SK-N-SH (cell line): ENCODE measurements around the gene WIZ.

ENCODE experiments used
- CHD2 ChIP-seq: fragments of 150-350 bp; IDR thresholded peaks from 2 replicates; pipeline ENCODE4 v1.6.1; 2018; ENCODE audit warnings: low read length; ENCODE audit not compliant: partially characterized antibody
- ELF1 ChIP-seq: IDR thresholded peaks from 2 replicates; pipeline ENCODE4 v1.4.0; 2012
- EP300 ChIP-seq, 2 experiments: IDR thresholded peaks; 2 replicates each; pipeline versions ENCODE4 v1.4.0 to v1.6.1; 2012; ENCODE audit warnings: borderline replicate concordance in 1 of 2, low read depth in 1 of 2, low read length in 1 of 2
- EZH2phosphoT487 ChIP-seq: fragments of 200-600 bp; sonication (generic); IDR thresholded peaks from 2 replicates; pipeline ENCODE4 v1.6.1; 2017; ENCODE audit warnings: low read depth, mixed run types, mild to moderate bottlenecking, antibody characterized with exemption, moderate library complexity, borderline replicate concordance
- GABPA ChIP-seq: IDR thresholded peaks from 2 replicates; pipeline ENCODE4 v1.4.0; 2012; ENCODE audit warnings: low read depth, mild to moderate bottlenecking
- MXI1 ChIP-seq: IDR thresholded peaks from 2 replicates; pipeline ENCODE4 v1.6.1; 2012; ENCODE audit warnings: mild to moderate bottlenecking, low read depth, low read length, improper control_type of control experiment
- RXRA ChIP-seq: IDR thresholded peaks from 2 replicates; pipeline ENCODE4 v1.4.0; 2012; ENCODE audit warnings: low read depth, mild to moderate bottlenecking, borderline replicate concordance
- TAF1 ChIP-seq: IDR thresholded peaks from 2 replicates; pipeline ENCODE4 v1.6.1; 2012; ENCODE audit warnings: low read depth, mild to moderate bottlenecking, low read length, moderate library complexity, borderline replicate concordance
- TEAD4 ChIP-seq: IDR thresholded peaks from 2 replicates; pipeline ENCODE4 v1.4.0; 2012; ENCODE audit warnings: mild to moderate bottlenecking, borderline replicate concordance; ENCODE audit not compliant: insufficient read depth
- YY1 ChIP-seq: IDR thresholded peaks from 2 replicates; pipeline ENCODE4 v1.4.0; 2012; ENCODE audit warnings: low read depth, mild to moderate bottlenecking
- TF ChIP-seq, protein P1 (sequence below): fragments of 200-600 bp; sonication (generic); IDR thresholded peaks from 2 replicates; pipeline ENCODE4 v1.6.1; 2017; ENCODE audit warnings: antibody characterized with exemption, mild to moderate bottlenecking, moderate library complexity
- TF ChIP-seq, protein P2 (sequence below): IDR thresholded peaks from 2 replicates; pipeline ENCODE4 v1.4.0; 2012; ENCODE audit warnings: low read depth
- TF ChIP-seq, protein P3 (sequence below): IDR thresholded peaks from 2 replicates; pipeline ENCODE4 v1.6.1; 2012; ENCODE audit warnings: mild to moderate bottlenecking, low read depth, low read length, moderate library complexity
- TF ChIP-seq, protein P4 (sequence below): fragments of 150-350 bp; IDR thresholded peaks from 2 replicates; pipeline ENCODE4 v1.6.1; 2017; ENCODE audit warnings: antibody characterized with exemption, low read length, low read depth, borderline replicate concordance

DNA sequence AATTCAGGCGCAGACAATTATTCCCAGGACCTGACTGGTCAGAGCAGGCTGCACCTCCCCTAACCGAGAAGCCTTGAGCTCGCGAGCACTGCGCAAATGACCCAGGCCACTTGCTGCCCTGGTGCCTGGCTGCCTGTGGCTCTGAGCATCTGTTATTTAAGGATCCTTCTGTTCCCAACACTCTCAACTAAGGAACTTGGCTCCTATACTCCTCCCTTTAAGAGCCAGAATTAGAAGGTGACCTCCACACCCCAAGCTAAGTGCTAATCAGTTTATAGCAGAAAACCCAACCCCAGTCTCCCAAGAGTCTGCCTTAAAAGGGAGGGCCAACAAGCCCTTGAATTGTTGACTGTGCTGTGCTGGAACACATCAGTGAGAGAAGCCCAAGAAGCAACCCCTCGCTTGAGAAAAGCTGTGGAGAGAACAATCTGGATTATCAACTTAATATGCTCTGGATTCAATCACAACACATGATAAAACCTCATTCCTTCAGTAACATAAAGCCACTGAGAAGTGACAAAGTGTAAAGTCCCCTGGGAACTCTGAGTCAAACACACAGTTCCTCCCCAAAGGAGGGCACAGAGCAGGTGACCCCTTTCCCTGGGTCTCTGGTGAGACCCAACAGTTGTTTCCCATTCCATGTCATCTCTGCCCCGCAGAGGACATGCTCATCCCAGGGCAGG lies 45.5 kb downstream of the WIZ start:
- TF ChIP-seq GABPA (no peak), TEAD4 (no peak), MXI1 (no peak), YY1 (no peak), TAF1 (no peak), RXRA (no peak), EZH2phosphoT487 (no peak), ELF1 (no peak), CHD2 (no peak), EP300 (IDR thresholded peaks at IDR 0.05; ENCODE audit: borderline replicate concordance in 1 of 2, low read depth in 1 of 2, low read length in 1 of 2) (no peak)
- TF ChIP-seq, protein P1, sequence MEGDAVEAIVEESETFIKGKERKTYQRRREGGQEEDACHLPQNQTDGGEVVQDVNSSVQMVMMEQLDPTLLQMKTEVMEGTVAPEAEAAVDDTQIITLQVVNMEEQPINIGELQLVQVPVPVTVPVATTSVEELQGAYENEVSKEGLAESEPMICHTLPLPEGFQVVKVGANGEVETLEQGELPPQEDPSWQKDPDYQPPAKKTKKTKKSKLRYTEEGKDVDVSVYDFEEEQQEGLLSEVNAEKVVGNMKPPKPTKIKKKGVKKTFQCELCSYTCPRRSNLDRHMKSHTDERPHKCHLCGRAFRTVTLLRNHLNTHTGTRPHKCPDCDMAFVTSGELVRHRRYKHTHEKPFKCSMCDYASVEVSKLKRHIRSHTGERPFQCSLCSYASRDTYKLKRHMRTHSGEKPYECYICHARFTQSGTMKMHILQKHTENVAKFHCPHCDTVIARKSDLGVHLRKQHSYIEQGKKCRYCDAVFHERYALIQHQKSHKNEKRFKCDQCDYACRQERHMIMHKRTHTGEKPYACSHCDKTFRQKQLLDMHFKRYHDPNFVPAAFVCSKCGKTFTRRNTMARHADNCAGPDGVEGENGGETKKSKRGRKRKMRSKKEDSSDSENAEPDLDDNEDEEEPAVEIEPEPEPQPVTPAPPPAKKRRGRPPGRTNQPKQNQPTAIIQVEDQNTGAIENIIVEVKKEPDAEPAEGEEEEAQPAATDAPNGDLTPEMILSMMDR, result no peak
- TF ChIP-seq, protein P2, sequence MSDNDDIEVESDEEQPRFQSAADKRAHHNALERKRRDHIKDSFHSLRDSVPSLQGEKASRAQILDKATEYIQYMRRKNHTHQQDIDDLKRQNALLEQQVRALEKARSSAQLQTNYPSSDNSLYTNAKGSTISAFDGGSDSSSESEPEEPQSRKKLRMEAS, result no peak
- TF ChIP-seq, protein P3, sequence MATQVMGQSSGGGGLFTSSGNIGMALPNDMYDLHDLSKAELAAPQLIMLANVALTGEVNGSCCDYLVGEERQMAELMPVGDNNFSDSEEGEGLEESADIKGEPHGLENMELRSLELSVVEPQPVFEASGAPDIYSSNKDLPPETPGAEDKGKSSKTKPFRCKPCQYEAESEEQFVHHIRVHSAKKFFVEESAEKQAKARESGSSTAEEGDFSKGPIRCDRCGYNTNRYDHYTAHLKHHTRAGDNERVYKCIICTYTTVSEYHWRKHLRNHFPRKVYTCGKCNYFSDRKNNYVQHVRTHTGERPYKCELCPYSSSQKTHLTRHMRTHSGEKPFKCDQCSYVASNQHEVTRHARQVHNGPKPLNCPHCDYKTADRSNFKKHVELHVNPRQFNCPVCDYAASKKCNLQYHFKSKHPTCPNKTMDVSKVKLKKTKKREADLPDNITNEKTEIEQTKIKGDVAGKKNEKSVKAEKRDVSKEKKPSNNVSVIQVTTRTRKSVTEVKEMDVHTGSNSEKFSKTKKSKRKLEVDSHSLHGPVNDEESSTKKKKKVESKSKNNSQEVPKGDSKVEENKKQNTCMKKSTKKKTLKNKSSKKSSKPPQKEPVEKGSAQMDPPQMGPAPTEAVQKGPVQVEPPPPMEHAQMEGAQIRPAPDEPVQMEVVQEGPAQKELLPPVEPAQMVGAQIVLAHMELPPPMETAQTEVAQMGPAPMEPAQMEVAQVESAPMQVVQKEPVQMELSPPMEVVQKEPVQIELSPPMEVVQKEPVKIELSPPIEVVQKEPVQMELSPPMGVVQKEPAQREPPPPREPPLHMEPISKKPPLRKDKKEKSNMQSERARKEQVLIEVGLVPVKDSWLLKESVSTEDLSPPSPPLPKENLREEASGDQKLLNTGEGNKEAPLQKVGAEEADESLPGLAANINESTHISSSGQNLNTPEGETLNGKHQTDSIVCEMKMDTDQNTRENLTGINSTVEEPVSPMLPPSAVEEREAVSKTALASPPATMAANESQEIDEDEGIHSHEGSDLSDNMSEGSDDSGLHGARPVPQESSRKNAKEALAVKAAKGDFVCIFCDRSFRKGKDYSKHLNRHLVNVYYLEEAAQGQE, result no peak
- TF ChIP-seq, protein P4, sequence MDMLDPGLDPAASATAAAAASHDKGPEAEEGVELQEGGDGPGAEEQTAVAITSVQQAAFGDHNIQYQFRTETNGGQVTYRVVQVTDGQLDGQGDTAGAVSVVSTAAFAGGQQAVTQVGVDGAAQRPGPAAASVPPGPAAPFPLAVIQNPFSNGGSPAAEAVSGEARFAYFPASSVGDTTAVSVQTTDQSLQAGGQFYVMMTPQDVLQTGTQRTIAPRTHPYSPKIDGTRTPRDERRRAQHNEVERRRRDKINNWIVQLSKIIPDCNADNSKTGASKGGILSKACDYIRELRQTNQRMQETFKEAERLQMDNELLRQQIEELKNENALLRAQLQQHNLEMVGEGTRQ, result no peak
